SH-SY5Y (cell line): ENCODE data around the gene DDC.

Experiments used
- GATA2 ChIP-seq: IDR thresholded peaks from 2 replicates; pipeline ENCODE4 v1.6.1; 2011; ENCODE audit warnings: mild to moderate bottlenecking, low read depth, low read length
- GATA3 ChIP-seq: IDR thresholded peaks from 2 replicates; pipeline ENCODE4 v1.6.1; 2011; ENCODE audit warnings: low read depth, mild to moderate bottlenecking, low read length, moderate library complexity

DNA sequence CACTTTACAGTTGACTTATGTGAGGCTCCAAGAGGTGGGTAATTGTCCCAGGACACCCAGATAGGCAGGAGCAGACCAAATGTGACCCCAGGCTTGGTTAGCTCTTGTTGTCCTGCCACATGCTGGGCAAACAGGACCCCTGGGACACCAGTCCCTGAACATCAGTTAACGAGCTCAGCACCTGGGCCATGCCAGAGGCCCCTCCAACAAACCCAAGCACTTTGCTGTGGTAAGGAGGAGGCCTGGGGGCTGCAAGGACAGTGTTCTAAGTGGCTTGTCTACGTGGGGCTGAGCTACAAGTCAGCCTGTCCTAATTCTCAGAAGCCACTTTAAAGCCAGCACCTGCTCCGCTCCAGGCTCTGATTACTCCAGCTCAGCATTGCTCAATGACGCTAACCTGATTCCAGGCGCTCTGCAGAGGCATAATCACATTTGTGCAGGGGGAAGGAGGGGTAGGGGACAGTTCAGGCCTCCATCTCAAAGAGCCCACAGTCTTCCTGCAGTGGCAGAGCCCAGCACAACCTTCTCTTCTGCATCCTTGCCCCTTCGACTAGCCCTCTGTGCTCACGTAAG, 57.2 kb downstream of the DDC start:
- TF ChIP-seq GATA2 (no peak), GATA3 (no peak)
